GM18502 (cell line): ENCODE measurements around the gene COL19A1.
A peak's percentile ranks its signal among the peaks of the same experiment; 100 is the strongest.
"Not testable (repeated sequence)": the region's sequence is repeated elsewhere in the genome, so short reads cannot be mapped to it uniquely, and the experiment has no call there.

Source experiments
- ATAC-seq: cut with Tn5 transposase; IDR thresholded peaks from one replicate; pipeline ENCODE4 v1.9.1; 2021; ENCODE audit warnings: mild to moderate bottlenecking; ENCODE audit not compliant: unreplicated experiment, poor library complexity

Gene COL19A1

DNA sequence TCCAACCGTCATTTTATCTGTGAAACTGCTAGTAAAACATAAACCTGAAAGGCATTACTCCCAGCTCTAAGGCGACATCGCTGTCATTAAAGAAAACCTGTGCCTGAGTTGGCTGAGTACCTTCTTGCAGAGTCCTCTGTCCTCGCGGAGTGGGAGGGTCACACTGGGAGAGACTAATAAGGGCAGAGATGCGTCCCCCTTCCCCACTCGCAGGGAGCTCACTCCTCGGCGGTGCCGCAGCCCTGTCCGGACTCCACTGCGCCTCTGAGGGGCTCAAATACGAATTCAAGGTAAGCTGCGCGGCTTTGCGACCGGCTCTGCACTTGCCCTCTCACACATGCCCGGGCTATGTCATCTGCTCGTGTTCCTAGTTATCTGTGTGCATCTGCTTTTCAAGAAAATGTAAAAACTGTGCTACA is at the start of gene COL19A1:
Gene COL19A1, plus strand, starts transcription at position 206 of the 419 bp plus-strand sequence. CDS start 13,012 bp downstream, outside the sequence.
- ATAC-seq: peak; percentile 55

DNA sequence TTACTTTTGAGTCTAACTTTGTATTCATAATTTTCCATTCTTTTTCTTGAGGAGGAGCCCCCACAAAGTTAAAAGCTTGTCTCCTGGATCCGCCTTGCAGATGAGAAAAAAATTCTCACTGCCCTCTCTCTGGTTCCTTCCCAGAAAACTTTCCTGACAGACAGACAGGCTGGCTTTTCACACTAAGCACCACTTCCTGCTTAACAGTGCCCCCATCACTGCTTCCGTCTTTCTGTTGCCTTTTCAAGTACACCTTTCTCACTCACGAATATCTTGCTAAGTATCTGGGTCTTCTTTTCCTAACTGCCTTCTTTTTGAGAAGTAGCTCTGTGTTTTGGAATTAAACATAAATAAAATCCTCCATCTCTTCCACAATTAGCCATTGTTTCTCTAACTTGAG is 49.8 kb upstream of the COL19A1 start:
- peak; percentile 50 for ATAC-seq

DNA sequence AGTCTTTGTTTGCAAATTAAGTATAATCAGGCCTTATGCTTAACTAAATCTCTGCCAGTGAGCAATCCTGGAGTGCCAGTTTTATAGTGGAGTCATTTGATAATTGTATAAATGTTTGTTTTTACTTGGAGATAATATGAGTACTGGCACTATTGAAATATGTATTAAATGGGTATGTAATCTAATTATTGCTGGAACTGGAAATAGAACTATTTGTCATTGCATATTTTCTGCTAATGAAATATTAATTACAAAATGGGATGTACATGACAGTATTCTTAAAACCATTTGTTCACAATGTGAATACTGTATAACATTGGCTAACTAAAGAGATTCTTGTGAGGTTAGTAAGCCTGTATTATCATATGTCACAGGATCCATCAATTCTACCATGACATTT is 49.0 kb upstream of the COL19A1 start:
- ATAC-seq: no peak

DNA sequence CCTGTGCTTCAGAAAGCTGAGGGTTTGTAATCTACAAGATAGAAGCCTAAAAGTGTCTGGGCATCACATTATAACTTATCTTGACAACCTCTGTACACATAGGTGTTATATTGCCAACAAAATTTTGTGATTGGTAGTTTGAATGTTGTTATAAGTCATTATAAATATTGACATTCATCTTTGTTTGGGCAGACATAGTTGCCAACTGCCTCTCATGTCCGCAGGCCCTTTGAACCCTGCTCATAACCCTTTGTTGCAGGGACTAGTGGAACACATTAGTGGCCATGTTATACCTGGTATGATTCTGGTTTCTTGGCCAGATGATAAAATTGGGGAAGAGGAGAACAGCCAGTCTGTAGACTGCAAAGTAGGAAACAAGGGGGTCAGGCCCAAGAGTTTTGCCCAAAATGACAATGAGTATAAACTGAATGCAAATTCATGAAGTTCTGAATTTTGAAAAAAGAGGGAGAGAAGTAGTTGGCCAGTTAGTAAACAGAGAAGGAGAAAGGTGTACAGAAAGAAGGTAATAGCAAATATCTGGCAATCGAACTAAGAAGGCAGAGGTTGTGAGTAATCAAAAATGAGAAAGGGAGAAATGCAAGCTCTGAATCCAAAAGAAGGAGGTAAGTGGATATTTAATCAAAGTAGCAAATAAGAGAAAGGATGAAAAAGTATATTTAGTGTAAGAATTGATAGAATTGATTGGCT is 48.0 kb upstream of the COL19A1 start:
- no peak for ATAC-seq

DNA sequence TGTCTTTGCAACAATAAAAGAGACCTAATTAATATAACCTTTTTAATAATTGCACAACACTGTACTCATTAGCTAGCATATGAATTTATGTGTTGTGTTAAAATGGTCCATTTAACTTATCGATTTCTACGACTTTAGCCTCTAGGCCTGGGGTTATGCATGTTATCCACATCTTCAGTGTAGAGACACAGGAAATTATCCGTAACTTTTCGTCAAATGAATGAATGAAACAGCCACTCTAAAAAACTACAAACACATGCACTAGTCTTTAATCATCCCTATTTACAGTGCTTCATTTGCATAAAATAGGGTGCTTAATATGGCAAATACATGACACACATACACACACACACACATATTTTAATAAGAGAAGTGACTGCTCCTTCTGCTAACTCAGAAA is 47.2 kb upstream of the COL19A1 start:
- no peak for ATAC-seq

DNA sequence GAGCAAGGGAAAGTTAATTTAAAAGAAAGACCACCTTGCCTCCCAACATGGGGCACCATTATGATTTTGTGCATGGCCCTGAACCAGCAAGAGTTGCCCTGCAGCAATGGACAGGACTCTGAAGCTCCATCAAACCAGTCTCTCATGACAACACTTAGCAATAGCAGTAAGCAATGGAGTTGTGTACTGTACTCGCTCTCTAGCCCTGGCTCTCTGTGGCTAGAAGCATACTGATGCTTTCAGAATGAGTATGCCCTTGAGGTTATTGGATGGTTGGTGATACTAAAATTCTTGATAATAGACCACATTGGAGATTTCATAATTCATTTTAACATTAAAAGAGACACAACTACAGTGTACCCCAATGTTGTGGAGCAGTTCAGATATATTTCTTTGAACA is 46.3 kb upstream of the COL19A1 start:
- ATAC-seq: no peak

DNA sequence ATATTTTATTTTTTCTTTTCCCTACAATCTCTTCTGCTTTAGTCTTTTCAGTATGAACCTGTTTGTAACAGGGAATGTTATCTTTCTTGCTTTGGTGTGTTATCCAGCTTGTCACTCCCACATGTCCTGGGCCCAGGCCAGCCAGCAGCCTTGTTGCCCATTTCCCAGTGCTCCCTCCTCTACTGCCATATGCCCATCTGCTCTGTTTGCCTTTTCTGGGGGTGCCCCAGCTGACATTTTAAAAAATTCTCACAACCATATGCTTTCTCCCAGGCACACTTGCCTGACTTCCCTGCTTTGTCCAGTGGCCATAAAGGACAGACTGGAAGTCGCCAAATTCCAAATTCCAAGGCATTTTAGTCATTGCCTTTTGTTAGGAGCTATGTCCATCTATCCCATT is 45.9 kb upstream of the COL19A1 start:
- no peak for ATAC-seq

DNA sequence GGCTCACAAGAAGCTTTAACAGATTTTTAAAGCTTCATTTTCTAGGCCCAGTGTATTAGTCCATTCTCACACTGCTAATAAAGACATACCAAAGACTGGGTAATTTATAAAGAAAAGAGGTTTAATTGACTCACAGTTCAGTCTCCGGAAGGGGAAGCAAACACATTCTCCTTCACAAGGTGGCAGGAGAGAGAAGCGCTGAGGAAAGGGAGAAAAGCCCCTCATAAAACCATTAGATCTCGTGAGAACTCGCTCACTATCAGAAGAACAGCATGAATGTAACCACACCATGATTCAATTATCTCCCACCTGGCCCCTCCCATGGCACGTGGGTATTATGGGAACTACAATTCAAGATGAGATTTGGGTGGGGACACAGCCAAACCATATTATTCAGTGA is 42.0 kb upstream of the COL19A1 start:
- not testable (repeated sequence) for ATAC-seq

DNA sequence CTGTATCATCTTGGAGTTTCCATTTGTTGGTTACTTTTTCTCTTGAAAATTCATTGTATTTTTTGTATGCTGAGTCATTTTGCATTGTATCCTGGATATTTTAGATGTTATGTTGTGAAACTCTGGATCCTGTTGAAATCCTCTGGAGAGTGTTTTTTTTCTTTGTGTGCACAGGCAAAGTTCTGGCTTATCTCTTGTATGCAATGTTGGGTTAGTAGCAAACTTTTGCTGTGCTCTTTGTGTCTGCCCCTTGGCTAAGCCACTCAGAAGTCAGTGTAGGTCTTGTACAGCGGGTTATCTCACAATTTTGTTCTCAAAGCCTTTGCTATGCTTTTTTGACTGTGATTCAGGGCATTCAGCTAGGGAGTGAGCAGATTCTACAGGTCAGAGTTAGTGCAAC is 40.5 kb upstream of the COL19A1 start:
- no peak for ATAC-seq

DNA sequence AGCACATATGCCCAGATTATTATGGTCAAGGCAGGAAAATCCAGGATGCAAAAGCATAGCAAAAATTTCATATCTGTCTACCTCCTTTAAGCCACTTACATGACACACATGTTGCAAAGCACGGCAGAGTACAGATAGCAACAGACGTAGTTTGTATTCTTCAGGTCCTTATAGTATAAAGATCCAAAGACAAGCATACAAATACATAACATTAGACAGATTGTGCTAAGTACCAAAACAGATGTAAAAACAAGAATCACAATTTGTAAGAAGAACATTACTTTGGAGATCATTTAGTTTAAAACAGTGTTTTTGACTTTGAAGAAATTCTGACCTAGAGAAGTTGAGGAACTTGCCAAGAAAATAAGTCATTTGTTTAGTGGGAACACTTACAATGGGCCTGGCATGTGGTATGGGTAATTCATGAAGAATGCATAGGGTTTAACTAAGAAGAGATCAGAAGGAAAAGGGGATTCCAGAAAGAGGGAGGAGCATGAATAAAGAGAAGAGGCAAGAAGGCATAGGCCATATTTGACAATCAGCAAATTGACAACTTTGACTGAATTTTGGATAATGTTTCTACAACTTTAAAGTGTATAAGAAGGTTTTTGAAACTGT is 39.0 kb upstream of the COL19A1 start:
- ATAC-seq: no peak

DNA sequence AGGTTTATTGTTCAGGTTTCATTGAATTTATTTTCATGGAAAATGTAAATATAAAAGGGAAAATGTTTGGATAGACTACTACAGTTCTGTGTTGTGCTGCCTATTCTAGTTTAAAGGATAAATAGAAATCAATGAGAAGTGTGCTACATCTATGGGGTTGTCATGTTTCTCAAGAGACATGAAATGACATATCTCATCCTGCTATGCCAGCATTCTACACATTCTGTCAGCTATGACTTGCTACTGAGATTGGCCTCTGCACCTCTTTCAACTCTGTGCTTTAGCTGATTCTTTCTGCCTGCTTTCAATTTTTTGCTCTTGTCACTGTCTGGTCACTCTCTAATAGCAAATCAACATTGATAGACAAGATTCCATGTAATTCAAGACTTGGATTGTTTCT is 33.8 kb upstream of the COL19A1 start:
- ATAC-seq: no peak

DNA sequence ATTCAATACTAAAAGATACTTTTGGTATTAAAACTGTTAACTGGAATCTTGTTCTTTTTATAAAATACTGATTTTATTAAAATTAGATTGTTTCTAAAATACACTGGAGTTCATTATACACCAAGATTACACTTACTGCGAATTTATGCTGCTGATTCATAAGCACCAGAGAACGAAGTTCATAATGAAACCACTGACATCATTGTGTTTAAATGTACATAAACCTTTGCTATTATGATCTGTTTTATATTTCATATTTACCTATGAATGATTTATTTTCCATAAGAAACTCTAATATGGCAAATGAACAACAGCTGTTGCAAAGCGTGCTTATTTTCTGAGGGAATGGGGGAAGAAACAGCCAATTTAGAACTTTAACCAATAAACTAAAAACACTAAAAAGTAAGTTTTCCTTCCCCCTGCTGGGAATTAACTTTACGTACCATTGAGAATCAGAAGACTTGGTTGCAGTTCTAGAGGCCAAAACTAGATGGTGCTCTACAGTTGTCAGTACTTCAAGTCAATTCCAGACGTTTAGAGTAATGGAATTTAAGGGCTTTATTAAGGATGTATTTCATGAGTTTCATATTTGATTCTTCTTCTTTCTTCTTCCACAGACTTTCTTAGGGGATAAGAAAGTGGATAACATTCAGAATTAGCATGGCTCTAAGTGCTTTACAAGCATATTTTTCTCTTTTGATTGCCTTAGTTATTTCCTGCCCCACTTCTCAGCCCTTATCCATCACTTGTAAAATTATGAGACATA is 30.8 kb upstream of the COL19A1 start:
- ATAC-seq: peak; percentile 95

DNA sequence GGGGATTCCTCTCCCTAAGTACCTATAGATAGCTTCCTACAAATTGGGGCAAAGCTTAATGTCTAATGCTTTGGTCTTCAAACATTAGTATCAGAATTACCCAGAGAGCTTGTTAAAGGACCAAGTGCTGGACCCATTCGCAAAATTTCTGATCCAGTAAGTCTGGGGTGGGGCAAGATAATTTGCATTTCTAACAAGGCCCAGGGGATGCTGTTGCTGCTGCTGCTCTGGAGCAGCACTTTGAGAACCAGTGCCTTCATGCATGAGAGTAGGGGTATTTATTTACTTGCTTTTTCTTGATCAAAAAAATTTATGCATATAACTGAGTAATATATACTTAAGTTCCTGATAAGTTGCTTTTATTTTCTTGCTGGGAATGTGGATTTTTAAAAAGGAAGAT is 24.5 kb upstream of the COL19A1 start:
- no peak for ATAC-seq

DNA sequence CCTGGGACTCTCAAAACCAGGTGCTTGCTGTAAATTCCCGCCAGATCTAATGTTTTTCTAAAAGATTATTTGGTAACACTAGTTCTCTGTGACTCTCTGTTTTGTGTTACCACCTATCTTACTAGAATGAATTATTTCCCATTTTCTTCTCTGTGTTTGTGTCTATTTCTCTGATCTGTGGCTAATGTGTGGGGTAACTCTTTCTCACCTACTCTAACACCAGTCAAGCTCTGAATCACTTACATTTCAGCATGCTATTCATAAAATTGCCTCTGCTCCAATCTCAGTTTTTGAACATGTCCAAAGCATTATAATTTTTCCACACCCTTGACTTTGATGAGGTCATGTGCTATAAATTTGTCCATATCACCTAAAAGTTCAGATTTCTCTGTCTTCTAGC is 23.2 kb upstream of the COL19A1 start:
- ATAC-seq: no peak

DNA sequence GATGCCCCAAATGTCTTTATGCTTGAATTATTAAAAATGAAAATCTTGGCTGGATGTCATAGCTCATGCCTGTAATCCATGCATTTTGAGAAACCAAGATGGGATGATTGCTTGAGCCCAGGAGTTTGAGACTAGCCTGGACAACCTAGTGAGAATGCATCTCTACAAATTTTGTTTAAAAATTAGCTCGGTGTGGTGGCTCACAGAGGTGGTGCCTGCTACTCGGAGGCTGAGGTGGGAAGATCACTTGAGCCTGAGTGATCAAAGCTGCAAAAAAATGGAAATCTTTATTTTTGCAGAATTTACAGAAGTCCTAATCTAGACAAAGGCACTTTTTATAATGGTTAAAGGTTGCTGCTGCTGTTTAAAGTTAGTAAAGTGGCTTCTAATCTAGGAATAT is 20.0 kb upstream of the COL19A1 start:
- ATAC-seq: no peak

DNA sequence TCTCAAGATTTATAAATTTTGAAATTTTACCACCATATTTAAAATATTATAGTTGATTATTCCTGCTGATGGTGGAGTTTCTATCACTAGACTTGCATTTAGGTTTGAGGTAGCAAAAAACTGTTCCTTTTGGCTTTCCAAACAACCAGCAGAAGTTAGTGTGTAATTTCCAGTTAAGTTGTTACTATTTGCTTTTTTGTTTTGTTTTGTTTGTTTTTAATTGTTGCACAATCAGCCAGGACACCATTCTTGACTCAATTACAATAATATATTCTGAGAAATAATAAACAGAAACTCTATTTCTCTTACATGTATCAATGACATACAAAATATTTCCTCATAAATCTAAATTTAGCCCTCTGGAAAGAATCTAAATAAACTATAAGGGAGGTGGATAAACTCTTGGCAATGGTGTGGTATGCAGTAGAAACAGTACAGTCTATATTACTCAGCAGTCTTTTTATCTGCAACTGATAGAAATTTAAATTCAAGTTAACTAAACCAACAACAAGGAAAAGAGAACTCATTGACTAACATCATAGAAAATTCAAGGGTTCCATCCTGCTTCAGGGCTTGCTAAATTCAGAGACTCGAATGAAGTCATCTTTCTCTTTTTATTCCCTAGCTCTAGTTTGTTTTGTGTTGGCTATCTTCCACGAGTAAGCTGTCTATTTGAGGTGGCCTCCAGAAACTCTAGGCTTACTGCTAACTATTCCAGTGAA is 19.4 kb upstream of the COL19A1 start:
- no peak for ATAC-seq

DNA sequence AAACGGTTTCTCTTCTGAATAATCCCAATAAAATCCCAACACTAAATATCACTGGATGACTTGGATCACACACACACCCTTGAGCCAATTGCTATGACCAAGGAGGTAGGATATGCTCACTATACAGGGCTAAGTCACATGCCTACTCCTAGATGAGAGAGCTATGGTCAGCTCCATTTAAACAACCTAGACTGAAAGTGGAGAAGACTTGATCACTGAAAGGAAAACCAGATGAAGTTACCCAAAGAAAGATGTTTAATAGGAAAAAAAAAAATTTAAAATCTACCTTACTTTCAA is 18.9 kb upstream of the COL19A1 start:
- ATAC-seq: no peak

DNA sequence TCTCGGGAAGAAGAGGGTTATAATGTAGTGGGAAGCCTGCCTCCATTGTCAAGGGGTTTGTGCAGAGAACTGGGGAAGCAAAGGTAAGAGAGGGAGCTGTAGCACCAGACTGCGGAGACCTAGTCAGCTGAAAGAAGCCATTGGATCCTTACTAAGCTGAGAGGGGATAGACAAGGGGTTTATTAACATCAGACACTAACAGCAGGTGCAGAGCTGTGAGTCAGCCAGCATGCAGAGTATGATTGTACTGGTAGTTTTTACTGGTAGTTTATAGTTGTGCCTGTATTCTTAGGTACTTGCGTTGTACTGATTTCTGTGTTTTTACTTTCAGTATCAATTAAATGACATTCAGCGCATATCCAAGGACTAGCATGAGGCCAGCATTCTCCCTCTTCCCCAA is 17.8 kb upstream of the COL19A1 start:
- no peak for ATAC-seq

DNA sequence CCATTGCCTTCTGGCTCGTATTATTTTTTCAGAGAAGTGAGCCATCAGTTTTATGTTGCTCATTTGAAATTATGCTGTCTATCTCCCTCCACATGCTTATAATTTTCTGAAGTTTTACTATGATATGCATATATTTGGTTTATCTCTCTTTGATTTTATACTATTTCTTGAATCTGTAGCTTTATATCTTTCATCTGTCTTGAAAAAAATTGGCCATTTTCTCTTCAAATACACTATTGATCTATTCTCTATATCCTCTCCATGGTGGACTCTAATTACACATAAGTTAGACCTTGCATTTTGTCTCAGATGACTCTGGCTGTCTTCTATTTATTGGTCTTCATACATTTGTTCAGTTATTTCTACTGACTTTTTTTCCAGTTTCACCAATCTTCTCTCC is 13.7 kb upstream of the COL19A1 start:
- no peak for ATAC-seq

DNA sequence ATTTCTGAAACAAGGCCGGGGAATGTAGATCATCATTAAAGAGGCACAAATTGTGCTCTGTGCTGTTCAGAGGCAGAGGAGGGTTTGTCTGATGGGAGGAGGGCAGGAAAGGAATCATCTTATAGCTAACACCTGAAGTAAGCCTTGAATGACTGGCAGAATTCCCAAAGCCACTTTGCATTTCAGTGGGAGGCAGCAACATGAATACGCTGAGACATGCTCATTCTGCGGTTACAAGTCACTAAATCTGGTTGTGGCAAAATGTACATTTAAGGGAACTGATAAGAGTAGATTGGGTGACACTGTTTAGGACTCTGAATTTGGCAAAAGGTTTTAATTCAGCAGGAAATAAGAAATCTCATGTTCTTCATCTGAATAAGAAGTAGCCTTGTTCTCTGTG is 4.4 kb upstream of the COL19A1 start:
- ATAC-seq: no peak

DNA sequence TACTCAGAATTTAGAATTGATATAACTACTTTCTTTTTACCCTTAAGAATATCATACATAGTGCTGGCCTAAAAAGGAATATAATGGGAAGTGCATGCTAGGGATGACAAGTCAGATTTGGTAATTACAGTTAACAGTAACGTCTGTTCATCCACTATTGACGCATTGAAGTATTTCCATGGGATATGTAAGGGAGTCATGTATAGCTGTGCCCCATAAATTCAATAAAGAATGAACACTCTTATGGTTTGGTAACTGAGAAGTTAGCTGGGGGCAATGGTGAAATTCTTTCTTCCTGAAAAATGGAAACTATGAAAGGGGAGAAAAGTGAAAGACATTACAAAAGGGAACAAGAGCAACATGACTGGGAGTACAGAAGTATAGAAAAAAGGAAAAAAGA is 2.6 kb upstream of the COL19A1 start:
- ATAC-seq: no peak
